HepG2 (cell line): ENCODE data around the gene SYNE3. TPM values are rescaled to one million over a fixed set of nuclear protein-coding genes. Genes with fewer than 3 reads are reported as not detected.
A peak's percentile ranks its signal among the peaks of the same experiment; 100 is the strongest.

Experiments used
- ATAC-seq: fragments of 200-7000 bp; cut with Tn5 transposase; 3 replicates; pipeline ENCODE4 v1.9.1; 2020; ENCODE audit warnings: mild to moderate bottlenecking, moderate library complexity
- BruUV-seq: library from RNA; stranded (reverse); fragments of 400-500 nt; replicated peaks from 2 replicates; lab custom pipeline; 2021; lab: Mats Ljungman, UMichigan
- CTCF ChIA-PET: fragments of 300-600 bp; formaldehyde crosslinking; extraction: SDS; loops from one replicate; lab custom pipeline; 2021; ENCODE audit warnings: low total read pairs, inconsistent platforms, low intra/inter-chr PET ratio; lab: Yijun Ruan, JAX
- POLR2A ChIA-PET: fragments of 350-600 bp; sonication (Branson Sonifier 250); formaldehyde crosslinking; loops from one replicate; lab custom pipeline; 2020; ENCODE audit warnings: antibody characterized with exemption, inconsistent platforms; lab: Yijun Ruan, JAX
- DNase-seq: peaks from one replicate; pipeline ENCODE4 v3.0.0-alpha.2; 2015; ENCODE audit warnings: low spot score
- FAIRE-seq: peaks from 3 replicates; lab custom pipeline; 2011; peaks lifted over from hg19 to GRCh38; lab: Jason Lieb, UNC
- H2AFZ ChIP-seq: one replicate; pipeline ENCODE4 v1.6.1; 2011; ENCODE audit warnings: low read length, inconsistent platforms
- H3K27ac ChIP-seq: fragments of 300-600 bp; 3 replicates; pipeline ENCODE4 v1.8.0; 2011; ENCODE audit warnings: mixed run types, mild to moderate bottlenecking, mixed read lengths, low read length, inconsistent platforms; ENCODE audit not compliant: insufficient read depth; ENCODE audit errors: extremely low read length
- H3K27me3 ChIP-seq, 2 experiments: fragments of 200-600 bp in 1 of 2; 2 replicates in 1 of 2; 3 replicates in 1 of 2; pipeline versions ENCODE4 v1.6.0 to v1.8.0; 2011; ENCODE audit warnings: low read length in 2 of 2, mild to moderate bottlenecking in 2 of 2, moderate library complexity in 2 of 2, inconsistent platforms in 1 of 2; ENCODE audit not compliant: insufficient read depth in 2 of 2, control insufficient read depth in 1 of 2
- H3K36me3 ChIP-seq, 2 experiments: fragments of 200-600 bp in 1 of 2; replicated peaks in 1 of 2; 2 replicates in 1 of 2; 3 replicates in 1 of 2; pipeline versions ENCODE4 v1.5.1 to v1.8.0; 2011; ENCODE audit warnings: low read length in 2 of 2, inconsistent platforms in 1 of 2; ENCODE audit not compliant: insufficient read depth in 2 of 2, control insufficient read depth in 1 of 2
- H3K4me1 ChIP-seq: 2 replicates; pipeline ENCODE4 v1.5.1; 2012; ENCODE audit warnings: low read length, inconsistent platforms; ENCODE audit not compliant: insufficient read depth
- H3K4me2 ChIP-seq: 2 replicates; pipeline ENCODE4 v1.6.0; 2011; ENCODE audit warnings: low read depth, low read length, inconsistent platforms
- H3K4me3 ChIP-seq, 3 experiments: fragments of 200-600 bp in 1 of 3; sonication (generic), shearing (Covaris generic) in 1 of 3; replicated peaks in 1 of 3; 2 replicates each; pipeline ENCODE4 v1.5.1; 2011 to 2016; ENCODE audit warnings: low read length in 3 of 3, inconsistent platforms in 2 of 3, low read depth in 2 of 3, mild to moderate bottlenecking in 2 of 3, control low read depth in 1 of 3, mixed read lengths in 1 of 3; ENCODE audit not compliant: insufficient read depth in 1 of 3
- H3K79me2 ChIP-seq: one replicate; pipeline ENCODE4 v1.6.1; 2011; ENCODE audit warnings: low read length, inconsistent platforms; ENCODE audit not compliant: insufficient read depth
- H3K9ac ChIP-seq: 2 replicates; pipeline ENCODE4 v1.6.0; 2011; ENCODE audit warnings: mild to moderate bottlenecking, low read depth, low read length, inconsistent platforms; ENCODE audit not compliant: insufficient read depth
- H3K9me3 ChIP-seq: 2 replicates; pipeline ENCODE4 v1.5.1; 2012; ENCODE audit warnings: mild to moderate bottlenecking, low read length
- H4K20me1 ChIP-seq: 2 replicates; pipeline ENCODE4 v1.6.0; 2011; ENCODE audit warnings: inconsistent platforms, mild to moderate bottlenecking, low read length, moderate library complexity; ENCODE audit not compliant: insufficient read depth
- AKAP8 ChIP-seq: sonication (generic); formaldehyde crosslinking; IDR thresholded peaks from 2 replicates; pipeline ENCODE4 v1.5.1; 2020; ENCODE audit warnings: mild to moderate bottlenecking, missing genetic modification reagents
- DNMT1 ChIP-seq: sonication (generic); formaldehyde crosslinking; IDR thresholded peaks from 2 replicates; pipeline ENCODE4 v1.5.1; 2020; ENCODE audit warnings: mild to moderate bottlenecking, missing genetic modification reagents
- EED ChIP-seq: sonication (generic); formaldehyde crosslinking; IDR thresholded peaks from 2 replicates; pipeline ENCODE4 v1.5.0; 2020; ENCODE audit warnings: mild to moderate bottlenecking, missing genetic modification reagents
- HHEX ChIP-seq: IDR thresholded peaks from 2 replicates; pipeline ENCODE4 v1.6.1; 2016; ENCODE audit warnings: control low read depth
- KDM5B ChIP-seq: sonication (generic); formaldehyde crosslinking; IDR thresholded peaks from 2 replicates; pipeline ENCODE4 v1.4.0; 2020; ENCODE audit warnings: missing genetic modification reagents, mild to moderate bottlenecking, borderline replicate concordance
- MIER3 ChIP-seq: IDR thresholded peaks from 2 replicates; pipeline ENCODE4 v1.6.1; 2016; ENCODE audit warnings: missing compliant biosample characterization, borderline replicate concordance
- MXI1 ChIP-seq: IDR thresholded peaks from 3 replicates; pipeline ENCODE4 v1.6.1; 2012; ENCODE audit warnings: low read depth, low read length, inconsistent platforms, borderline replicate concordance
- NFATC3 ChIP-seq: sonication (generic); formaldehyde crosslinking; IDR thresholded peaks from 2 replicates; pipeline ENCODE4 v1.5.1; 2020; ENCODE audit warnings: mild to moderate bottlenecking, missing genetic modification reagents
- SRY ChIP-seq: sonication (generic); formaldehyde crosslinking; IDR thresholded peaks from 2 replicates; pipeline ENCODE4 v1.8.0; 2022; ENCODE audit warnings: mild to moderate bottlenecking, missing genetic modification reagents
- TCF7 ChIP-seq: sonication (generic); IDR thresholded peaks from 2 replicates; pipeline ENCODE4 v1.6.1; 2016; ENCODE audit warnings: antibody characterized with exemption, low read depth
- THAP11 ChIP-seq: IDR thresholded peaks from 2 replicates; pipeline ENCODE4 v1.6.1; 2016; ENCODE audit warnings: missing biosample characterization, missing genetic modification reagents
- ZBTB33 ChIP-seq: sonication (generic); formaldehyde crosslinking; IDR thresholded peaks from 2 replicates; pipeline ENCODE4 v1.4.0; 2020; ENCODE audit warnings: missing genetic modification reagents
- ZBTB38 ChIP-seq: sonication (generic); formaldehyde crosslinking; IDR thresholded peaks from 2 replicates; pipeline ENCODE4 v1.5.1; 2020; ENCODE audit warnings: mild to moderate bottlenecking, missing genetic modification reagents
- ZFP82 ChIP-seq: sonication (generic); formaldehyde crosslinking; IDR thresholded peaks from 2 replicates; pipeline ENCODE4 v1.5.1; 2020; ENCODE audit warnings: mild to moderate bottlenecking, missing genetic modification reagents, borderline replicate concordance
- ZNF44 ChIP-seq: sonication (generic); formaldehyde crosslinking; IDR thresholded peaks from 2 replicates; pipeline ENCODE4 v1.5.1; 2020; ENCODE audit warnings: mild to moderate bottlenecking, missing genetic modification reagents
- ZNF691 ChIP-seq: sonication (generic); formaldehyde crosslinking; IDR thresholded peaks from 2 replicates; pipeline ENCODE4 v1.4.0; 2020; ENCODE audit warnings: missing genetic modification reagents, low read depth, mild to moderate bottlenecking, borderline replicate concordance
- ZNF761 ChIP-seq: sonication (generic); formaldehyde crosslinking; conservative IDR thresholded peaks from 2 replicates; pipeline ENCODE4 v1.4.0; 2020; ENCODE audit warnings: mild to moderate bottlenecking, missing genetic modification reagents
- ZNF816 ChIP-seq: sonication (generic); formaldehyde crosslinking; IDR thresholded peaks from 2 replicates; pipeline ENCODE4 v1.8.0; 2022; ENCODE audit warnings: missing genetic modification reagents, mild to moderate bottlenecking, borderline replicate concordance
- ZNF841 ChIP-seq: sonication (generic); formaldehyde crosslinking; IDR thresholded peaks from 2 replicates; pipeline ENCODE4 v1.8.1; 2023; ENCODE audit warnings: missing genetic modification reagents, borderline replicate concordance
- WGBS: methylation state at CpG from one replicate; pipeline ENCODE4 v1.1.6; 2017; ENCODE audit warnings: low lambda C conversion rate; 5-methylcytosine and 5-hydroxymethylcytosine counted together
- in situ Hi-C: cut with HindIII; loops from 2 replicates; pipeline ENCODE4 v1.10.0; 2017; ENCODE audit warnings: low pct_unique_long_range_greater_than_20kb; ENCODE audit not compliant: extremely low pct_ligation_motif_present
- intact Hi-C: fragments of 100-400 bp; cut with micrococcal nuclease; formaldehyde crosslinking; loops from one replicate; pipeline ENCODE4 v1.10.0; 2022; ENCODE audit not compliant: unreplicated experiment
- polyA plus RNA-seq, 8 experiments: library from polyadenylated mRNA; depleted of rRNA in 3 of 8; stranded (reverse) in 7 of 8; unstranded in 1 of 8; fragments of >200 nt; fragmentation: Illumina TruSeq in 4 of 8; extraction: Trizol in 4 of 8; gene quantifications; 2 replicates each; pipeline versions ENCODE4 v1.2.1 to v1.2.3, GENCODE V29; 2011 to 2016; ENCODE audit warnings: low read depth in 4 of 8, missing spikeins in 1 of 8, mixed read lengths in 1 of 8; ENCODE audit not compliant: insufficient read depth in 1 of 8
- total RNA-seq, 5 experiments: library from RNA; depleted of rRNA; stranded (reverse); fragments of >200 nt; fragmentation: Illumina TruSeq; extraction: Trizol; gene quantifications; 2 replicates each; pipeline ENCODE4 v1.2.3, GENCODE V29; 2016; ENCODE audit warnings: low read depth in 1 of 5
- TF ChIP-seq, protein P1 (sequence below): IDR thresholded peaks from 2 replicates; pipeline ENCODE4 v1.6.1; 2016; ENCODE audit warnings: low read depth, control low read depth

Gene SYNE3
- total and polyA plus RNA-seq, 2 of the 13 experiments (the other 11 are each of a cell fraction or from before 2014, with no cell fraction given): 7.8 to 8.0 TPM

- intact Hi-C loops: loop anchor here (1.0 kb wide), 1 partner anchor 11 kb away; no protein-coding TSS in a partner anchor
- TF ChIP-seq ZNF816 (CRISPR knock-in tag): no peak
- no peak for TF ChIP-seq NFATC3 (CRISPR knock-in tag)
- no peak for TF ChIP-seq KDM5B (CRISPR knock-in tag)
- TF ChIP-seq MXI1: no peak
- TF ChIP-seq, protein P1, sequence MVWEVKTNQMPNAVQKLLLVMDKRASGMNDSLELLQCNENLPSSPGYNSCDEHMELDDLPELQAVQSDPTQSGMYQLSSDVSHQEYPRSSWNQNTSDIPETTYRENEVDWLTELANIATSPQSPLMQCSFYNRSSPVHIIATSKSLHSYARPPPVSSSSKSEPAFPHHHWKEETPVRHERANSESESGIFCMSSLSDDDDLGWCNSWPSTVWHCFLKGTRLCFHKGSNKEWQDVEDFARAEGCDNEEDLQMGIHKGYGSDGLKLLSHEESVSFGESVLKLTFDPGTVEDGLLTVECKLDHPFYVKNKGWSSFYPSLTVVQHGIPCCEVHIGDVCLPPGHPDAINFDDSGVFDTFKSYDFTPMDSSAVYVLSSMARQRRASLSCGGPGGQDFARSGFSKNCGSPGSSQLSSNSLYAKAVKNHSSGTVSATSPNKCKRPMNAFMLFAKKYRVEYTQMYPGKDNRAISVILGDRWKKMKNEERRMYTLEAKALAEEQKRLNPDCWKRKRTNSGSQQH (CRISPR knock-in tag): no peak
- no peak for TF ChIP-seq ZNF691 (CRISPR knock-in tag)
- no peak; the same call in 1 of the 2 replicates for TF ChIP-seq MIER3 (CRISPR knock-in tag)
- no peak for TF ChIP-seq DNMT1 (CRISPR knock-in tag)
- TF ChIP-seq TCF7: peak; percentile 18; the same call in 1 of the 2 replicates
- no peak for TF ChIP-seq HHEX
- no peak for TF ChIP-seq ZBTB38 (CRISPR knock-in tag)
- no peak for TF ChIP-seq ZNF841 (CRISPR knock-in tag)
- no peak for TF ChIP-seq AKAP8 (CRISPR knock-in tag)
- 0 out of 2 replicates have a peak, but pooled peaks have one; percentile 24 for TF ChIP-seq ZFP82 (CRISPR knock-in tag)
- TF ChIP-seq THAP11 (CRISPR knock-in tag): peak; percentile 32
- TF ChIP-seq ZNF44 (CRISPR knock-in tag): no peak
- TF ChIP-seq EED (CRISPR knock-in tag): no peak
- TF ChIP-seq ZBTB33 (CRISPR knock-in tag): no peak
- no peak for TF ChIP-seq SRY (CRISPR knock-in tag)
- no peak for TF ChIP-seq ZNF761
These were observed 32.0 kb upstream of the SYNE3 start for GRCh38 chr14:95548328-95548929.

More at GRCh38 chr14:95548328-95548929, 32.0 kb upstream of the SYNE3 start:
- in situ Hi-C loops: no loop called here
- Histone ChIP-seq H3K27me3 (no peaks in the 10 kb centered on the region), H3K79me2 (peaks cover 35% of the 10 kb centered on the region), H3K27ac (peak overlapping the region; percentile 90), H3K4me2 (peak overlapping the region; percentile 66), H3K9ac (peak overlapping the region; percentile 63), H3K36me3 (peaks cover 10 to 23% of the 10 kb centered on the region in 2 experiments), H2AFZ (no peak overlapping the region), H3K4me1 (peaks cover 58% of the 10 kb centered on the region), H3K9me3 (no peaks in the 10 kb centered on the region), H4K20me1 (peaks cover 3% of the 10 kb centered on the region; the same call in 1 of the 2 replicates), H3K4me3 (peak overlapping the region; percentile 26 to 45 (median 28); a peak in 5 of 6 replicates)
- WGBS: 7% methylated on average over 9 of the region's 9 CpGs
- peak; percentile 4 for FAIRE-seq
- peak; percentile 53 for DNase-seq
- ChIA-PET CTCF (interaction anchor here (1.8 to 2.1 kb wide), 2 partner anchors 13 to 106 kb away, joined by 5 read pairs; no protein-coding TSS in a partner anchor), POLR2A (interaction anchor here (0.6 to 7.1 kb wide), 10 partner anchors 8 to 247 kb away, joined by 3 to 183 read pairs (median 7); partner anchors contain the start of genes GLRX5 and SYNE3)
- peak; percentile 25 for ATAC-seq
- BruUV-seq: TSS peak; percentile 50
